ENCODE data around the gene DUSP10. TPM values are rescaled to one million over a fixed set of nuclear protein-coding genes. Genes with fewer than 3 reads are reported as not detected.

DUSP10 gene
- polyA plus RNA-seq, 3 donors = 10.4 to 41.1 (median 12.7) TPM

- 65% methylated on average over 3 of the region's 7 CpGs for WGBS (ENCODE audit: insufficient coverage)
- Mint-ChIP-seq H3K27ac (peak overlapping the region in 5 of 7 donors; percentile 15 to 45 (median 37)), H3K4me1 (peaks cover 84% of the 10 kb centered on the region), H3K4me3 (peak overlapping the region in 1 of 2 donors; percentile 56), H3K36me3 (peaks cover 23 to 27% of the 10 kb centered on the region in 2 donors), H3K9me3 (no peaks in the 10 kb centered on the region), H3K27me3 (ENCODE audit: low read depth in 3 of 3) (no peaks in the 10 kb centered on the region)
- no peak for DNase-seq
- H3K27ac ChIP-seq (ENCODE audit: low read depth in 1 of 2, low read length in 2 of 2) = peak overlapping the region in 1 of 2 donors; percentile 42
- H3K36me3 ChIP-seq (replicated peaks in 1 of 2; ENCODE audit: control insufficient read depth in 1 of 2, insufficient read depth in 2 of 2, low read length in 2 of 2) = no peaks in the 10 kb centered on the region
- H3K9ac ChIP-seq (ENCODE audit: insufficient read depth, low read length, poor library complexity, severe bottlenecking) = no peak overlapping the region
- no peak overlapping the region for H3K4me2 ChIP-seq (replicated peaks; ENCODE audit: extremely low read depth, low read length, poor library complexity, severe bottlenecking)
- no peak overlapping the region for H3K4me3 ChIP-seq (replicated peaks in 1 of 3; ENCODE audit: low read depth in 2 of 3, low read length in 3 of 3)
- H4K20me1 ChIP-seq (ENCODE audit: insufficient read depth, low read length) = peaks cover 6% of the 10 kb centered on the region
- H3K4me1 ChIP-seq (ENCODE audit: control insufficient read depth in 1 of 2, insufficient read depth in 2 of 2, low read length in 2 of 2) = peaks cover 63 to 90% of the 10 kb centered on the region in 2 donors
- intact Hi-C loops (cut with micrococcal nuclease) = no loop called here
- no peaks in the 10 kb centered on the region for H3K9me3 ChIP-seq (replicated peaks in 1 of 2; ENCODE audit: control insufficient read depth in 1 of 2, insufficient read depth in 1 of 2, low read length in 2 of 2)
- H3K79me2 ChIP-seq (ENCODE audit: insufficient read depth, low read length) = peaks cover 99% of the 10 kb centered on the region
- H2AFZ ChIP-seq (ENCODE audit: insufficient read depth, low read depth, low read length, poor library complexity, severe bottlenecking) = no peak overlapping the region
- TF ChIP-seq CTCF (IDR thresholded peaks at IDR 0.05) = no peak
- no peaks in the 10 kb centered on the region for H3K27me3 ChIP-seq (ENCODE audit: control insufficient read depth in 2 of 2, insufficient read depth in 2 of 2, low read length in 2 of 2)
These were observed 25.0 kb downstream of the DUSP10 start for GRCh38 chr1:221716713-221717484.

GRCh38 chr1:221715321-221716169 lies 26.3 kb downstream of the DUSP10 start:
- intact Hi-C loops (cut with micrococcal nuclease) = no loop called here
- no CpG with 5 or more reads among the region's 2 CpGs for WGBS (ENCODE audit: insufficient coverage)
- H3K27me3 Mint-ChIP-seq (ENCODE audit: low read depth in 3 of 3) = no peaks in the 10 kb centered on the region

More at GRCh38 chr1:221715321-221716169, 26.3 kb downstream of the DUSP10 start:
- Mint-ChIP-seq H3K9me3 (no peaks in the 10 kb centered on the region), H3K36me3 (peaks cover 24 to 26% of the 10 kb centered on the region in 2 donors), H3K4me3 (no peak overlapping the region), H3K4me1 (peaks cover 87% of the 10 kb centered on the region), H3K27ac (peak overlapping the region in 6 of 7 donors; percentile 68 to 89 (median 83))
- no peak for TF ChIP-seq CTCF (IDR thresholded peaks at IDR 0.05)
- H4K20me1 ChIP-seq (ENCODE audit: insufficient read depth, low read length) = peaks cover 6% of the 10 kb centered on the region
- H3K4me3 ChIP-seq (replicated peaks in 1 of 3; ENCODE audit: low read depth in 2 of 3, low read length in 3 of 3) = no peak overlapping the region
- H2AFZ ChIP-seq (ENCODE audit: insufficient read depth, low read depth, low read length, poor library complexity, severe bottlenecking) = no peak overlapping the region
- no peak for DNase-seq
- no peaks in the 10 kb centered on the region for H3K27me3 ChIP-seq (ENCODE audit: control insufficient read depth in 2 of 2, insufficient read depth in 2 of 2, low read length in 2 of 2)
- H3K4me1 ChIP-seq (ENCODE audit: control insufficient read depth in 1 of 2, insufficient read depth in 2 of 2, low read length in 2 of 2) = peaks cover 68 to 92% of the 10 kb centered on the region in 2 donors
- H3K27ac ChIP-seq (ENCODE audit: low read depth in 1 of 2, low read length in 2 of 2) = peak overlapping the region in 1 of 2 donors; percentile 42
- no peaks in the 10 kb centered on the region for H3K9me3 ChIP-seq (replicated peaks in 1 of 2; ENCODE audit: control insufficient read depth in 1 of 2, insufficient read depth in 1 of 2, low read length in 2 of 2)
- no peak overlapping the region for H3K9ac ChIP-seq (ENCODE audit: insufficient read depth, low read length, poor library complexity, severe bottlenecking)
- peaks cover 99% of the 10 kb centered on the region for H3K79me2 ChIP-seq (ENCODE audit: insufficient read depth, low read length)
- H3K36me3 ChIP-seq (replicated peaks in 1 of 2; ENCODE audit: control insufficient read depth in 1 of 2, insufficient read depth in 2 of 2, low read length in 2 of 2) = no peaks in the 10 kb centered on the region
- H3K4me2 ChIP-seq (replicated peaks; ENCODE audit: extremely low read depth, low read length, poor library complexity, severe bottlenecking) = no peak overlapping the region
